VCaP (cell line): ENCODE results near the gene ZIC5.
A peak's percentile ranks its signal among the peaks of the same experiment; 100 is the strongest.

ENCODE experiments used
- H3K27ac ChIP-seq: fragments of 450-650 bp; 2 replicates; pipeline ENCODE4 v1.5.1; 2017
- CTCF ChIP-seq: fragments of 450-650 bp; conservative IDR thresholded peaks from 2 replicates; pipeline ENCODE4 v1.5.1; 2017; ENCODE audit warnings: mild to moderate bottlenecking, moderate library complexity

Gene ZIC5

GRCh38 chr13:99985241-99985874, 13.8 kb upstream of the ZIC5 start:
- H3K27ac ChIP-seq: no peak overlapping the region
- 0 out of 2 replicates have a peak, but pooled peaks have one; percentile 8 for TF ChIP-seq CTCF

- no peak for TF ChIP-seq CTCF
Observed at GRCh38 chr13:99984461-99985240, 13.1 kb upstream of the ZIC5 start.

GRCh38 chr13:99983499-99984401, 12.2 kb upstream of the ZIC5 start:
- no peak overlapping the region for H3K27ac ChIP-seq
- no peak for TF ChIP-seq CTCF

More at GRCh38 chr13:99984461-99985240, 13.1 kb upstream of the ZIC5 start:
- H3K27ac ChIP-seq: no peak overlapping the region

- H3K27ac ChIP-seq: peak overlapping the region; percentile 63; the same call in 1 of the 2 replicates
Observed at GRCh38 chr13:99982731-99983498, 11.3 kb upstream of the ZIC5 start.

GRCh38 chr13:99982036-99982730, 10.6 kb upstream of the ZIC5 start:
- peak overlapping the region; percentile 63 for H3K27ac ChIP-seq
- no peak for TF ChIP-seq CTCF

More at GRCh38 chr13:99982731-99983498, 11.3 kb upstream of the ZIC5 start:
- TF ChIP-seq CTCF: no peak

- peak within 1 kb of the TSS; percentile 63 for H3K27ac ChIP-seq
- TF ChIP-seq CTCF: no peak
Observed at GRCh38 chr13:99981735-99982035, 10.1 kb upstream of the ZIC5 start, which contains the start of gene ZIC2. TSS of gene ZIC2 (plus strand) at chr13:99981784. CDS start at chr13:99982065, 281 bp downstream.
